ENCODE results near the gene THSD7A. TPM values are rescaled to one million over a fixed set of nuclear protein-coding genes. Genes with fewer than 3 reads are reported as not detected.

THSD7A gene
- total and polyA plus RNA-seq, 11 donors, result 0.11 to 5.2 (median 1.1) TPM

DNA sequence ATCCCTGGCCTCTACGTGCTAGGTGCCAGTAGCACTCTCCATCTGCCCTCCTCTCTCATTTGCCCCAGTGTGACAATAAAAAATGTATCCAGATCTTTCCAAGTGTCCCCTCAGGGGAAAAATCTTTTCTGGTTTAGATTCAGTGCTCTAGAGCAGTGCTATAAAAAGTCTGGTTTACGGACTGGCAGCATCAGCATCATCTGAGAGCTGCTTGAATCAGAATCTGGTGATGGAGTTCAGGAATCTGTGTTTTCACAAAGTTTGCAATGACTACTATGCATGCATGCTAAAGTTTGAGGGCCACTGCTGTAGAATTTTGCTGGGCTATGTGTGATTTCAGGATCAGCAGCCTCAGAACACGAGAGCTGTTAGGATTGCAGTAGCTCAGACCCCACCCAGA, 501.8 kb downstream of the THSD7A start:
- H3K4me3 ChIP-seq, result no peak overlapping the region
- H3K27me3 ChIP-seq, result no peaks in the 10 kb centered on the region
- H3K4me1 ChIP-seq, result no peaks in the 10 kb centered on the region
- no peaks in the 10 kb centered on the region for H3K36me3 ChIP-seq
- H3K27ac ChIP-seq, result no peak overlapping the region
- H3K9me3 ChIP-seq, result peaks cover 0 to 3% (median 0%) of the 10 kb centered on the region in 12 donors
- TF ChIP-seq, protein P1, sequence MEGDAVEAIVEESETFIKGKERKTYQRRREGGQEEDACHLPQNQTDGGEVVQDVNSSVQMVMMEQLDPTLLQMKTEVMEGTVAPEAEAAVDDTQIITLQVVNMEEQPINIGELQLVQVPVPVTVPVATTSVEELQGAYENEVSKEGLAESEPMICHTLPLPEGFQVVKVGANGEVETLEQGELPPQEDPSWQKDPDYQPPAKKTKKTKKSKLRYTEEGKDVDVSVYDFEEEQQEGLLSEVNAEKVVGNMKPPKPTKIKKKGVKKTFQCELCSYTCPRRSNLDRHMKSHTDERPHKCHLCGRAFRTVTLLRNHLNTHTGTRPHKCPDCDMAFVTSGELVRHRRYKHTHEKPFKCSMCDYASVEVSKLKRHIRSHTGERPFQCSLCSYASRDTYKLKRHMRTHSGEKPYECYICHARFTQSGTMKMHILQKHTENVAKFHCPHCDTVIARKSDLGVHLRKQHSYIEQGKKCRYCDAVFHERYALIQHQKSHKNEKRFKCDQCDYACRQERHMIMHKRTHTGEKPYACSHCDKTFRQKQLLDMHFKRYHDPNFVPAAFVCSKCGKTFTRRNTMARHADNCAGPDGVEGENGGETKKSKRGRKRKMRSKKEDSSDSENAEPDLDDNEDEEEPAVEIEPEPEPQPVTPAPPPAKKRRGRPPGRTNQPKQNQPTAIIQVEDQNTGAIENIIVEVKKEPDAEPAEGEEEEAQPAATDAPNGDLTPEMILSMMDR (IDR thresholded peaks at IDR 0.05), result no peak
- TF ChIP-seq POLR2A (IDR thresholded peaks at IDR 0.05), result no peak
- 78 to 83% (median 78%) methylated on average over 2 to 3 of the region's 3 CpGs for WGBS, 4 donors
- DNase-seq (no peak), ATAC-seq (no peak)
- intact Hi-C loops (cut with DNase I), result loop anchor here in 1 of 10 donors (5.0 kb wide), 1 partner anchor 318 kb away; no protein-coding TSS in a partner anchor

DNA sequence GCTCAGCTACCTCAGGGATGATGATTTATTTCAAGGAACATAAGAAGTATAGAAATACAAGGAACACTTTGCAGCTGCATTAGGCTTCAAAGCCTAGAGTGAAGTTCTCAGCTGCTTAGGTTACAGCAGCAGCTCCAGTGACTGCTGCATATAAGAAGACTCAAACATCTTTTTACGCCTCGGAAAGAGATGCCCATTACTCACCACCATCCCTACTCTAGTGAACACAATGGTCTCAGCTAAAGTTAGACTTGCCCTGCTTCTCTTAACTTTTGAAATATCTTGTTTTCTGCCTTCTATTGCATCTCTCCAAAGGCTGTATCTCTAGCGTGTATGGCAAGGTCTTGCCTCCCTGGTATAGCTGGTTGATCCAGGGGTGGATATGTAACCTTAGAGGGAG, 502.4 kb downstream of the THSD7A start:
- WGBS, 4 donors, result 80 to 91% (median 83%) methylated on average over 3 of the region's 3 CpGs
- no peak for DNase-seq

GRCh38 chr7:11328309-11328708, 503.7 kb downstream of the THSD7A start:
- no peaks in the 10 kb centered on the region for H3K36me3 ChIP-seq
- intact Hi-C loops (cut with DNase I), result no loop called here
- DNase-seq, result no peak
- H3K27me3 ChIP-seq, result no peaks in the 10 kb centered on the region
- H3K4me1 ChIP-seq, result no peaks in the 10 kb centered on the region
- peaks cover 0 to 9% (median 0%) of the 10 kb centered on the region in 12 donors for H3K9me3 ChIP-seq
- no peak for ATAC-seq
- 12 to 22% (median 14%) methylated on average over 3 of the region's 3 CpGs for WGBS, 4 donors
- TF ChIP-seq, protein P1 (IDR thresholded peaks at IDR 0.05), result no peak
- TF ChIP-seq POLR2A (IDR thresholded peaks at IDR 0.05), result no peak
- no peak overlapping the region for H3K27ac ChIP-seq
- H3K4me3 ChIP-seq, result no peak overlapping the region

More for the DNA sequence above, 502.4 kb downstream of the THSD7A start:
- Histone ChIP-seq H3K4me3 (no peak overlapping the region), H3K9me3 (peaks cover 0 to 3% (median 0%) of the 10 kb centered on the region in 12 donors), H3K4me1 (no peaks in the 10 kb centered on the region), H3K27ac (no peak overlapping the region), H3K36me3 (no peaks in the 10 kb centered on the region), H3K27me3 (no peaks in the 10 kb centered on the region)
- TF ChIP-seq, protein P1 (IDR thresholded peaks at IDR 0.05), result no peak
- no peak for TF ChIP-seq POLR2A (IDR thresholded peaks at IDR 0.05)
- no peak for ATAC-seq
- intact Hi-C loops (cut with DNase I), result loop anchor here in 1 of 10 donors (5.0 kb wide), 1 partner anchor 317 kb away; no protein-coding TSS in a partner anchor

DNA sequence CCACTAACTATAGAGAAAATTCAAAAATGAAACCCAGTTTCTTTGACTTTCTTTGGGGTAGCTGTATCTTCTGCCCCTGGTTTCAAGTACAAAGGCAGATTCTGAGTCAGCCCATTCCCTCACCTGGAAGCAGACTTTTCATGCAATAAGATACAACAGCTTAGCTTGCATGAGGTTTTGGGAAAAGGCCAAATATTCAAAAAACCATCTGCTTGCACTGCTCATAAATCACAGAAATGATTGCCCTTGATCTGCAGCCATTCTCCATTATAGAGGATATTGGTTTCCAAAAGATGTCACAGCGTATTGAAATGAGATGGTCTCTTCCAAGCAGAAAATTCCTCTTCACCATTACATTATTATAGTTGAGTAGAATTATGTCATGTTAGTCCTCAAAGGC, 504.4 kb downstream of the THSD7A start:
- no peaks in the 10 kb centered on the region for H3K27me3 ChIP-seq
- ATAC-seq (no peak), DNase-seq (no peak)
- H3K9me3 ChIP-seq, result peaks cover 0 to 9% (median 0%) of the 10 kb centered on the region in 12 donors
- no peak for TF ChIP-seq POLR2A (IDR thresholded peaks at IDR 0.05)
- TF ChIP-seq, protein P1 (IDR thresholded peaks at IDR 0.05), result no peak
- intact Hi-C loops (cut with DNase I), result no loop called here
- no peaks in the 10 kb centered on the region for H3K36me3 ChIP-seq
- no peaks in the 10 kb centered on the region for H3K4me1 ChIP-seq
- H3K4me3 ChIP-seq, result no peak overlapping the region
- H3K27ac ChIP-seq, result no peak overlapping the region
- WGBS, 4 donors, result 86 to 100% (median 87%) methylated on average over 1 of the region's 1 CpG

All from heart left ventricle (tissue), 16 donors.